ENCODE results near the gene OSBPL9. TPM values are rescaled to one million over a fixed set of nuclear protein-coding genes. Genes with fewer than 3 reads are reported as not detected.

The OSBPL9 gene
- total RNA-seq, 2 experiments from 2014 or later, result 58.6 to 87.8 TPM

DNA sequence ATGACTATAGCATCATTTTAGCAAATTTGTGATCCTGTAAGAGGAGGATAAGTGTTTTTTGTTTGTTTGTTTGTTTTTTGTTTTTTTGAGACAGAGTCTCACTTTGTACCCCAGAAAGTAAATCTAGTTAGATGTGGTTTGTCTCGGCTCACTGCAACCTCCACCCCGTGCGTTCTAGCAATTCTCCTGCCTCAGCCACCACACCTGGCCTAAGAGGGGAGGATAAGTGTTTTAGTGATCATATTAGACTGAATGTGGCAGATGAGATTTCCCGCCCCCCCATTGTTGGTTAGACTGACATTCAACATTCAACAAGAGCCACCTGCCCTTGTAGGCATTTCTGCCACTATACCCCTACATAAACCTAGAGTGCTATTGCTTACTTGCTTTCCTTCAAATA is 98.5 kb downstream of the OSBPL9 start:
- H4K20me1 ChIP-seq (ENCODE audit: insufficient read depth, low read length), result no peaks in the 10 kb centered on the region
- H3K79me2 ChIP-seq (ENCODE audit: insufficient read depth, low read depth, low read length), result no peaks in the 10 kb centered on the region
- H3K4me1 ChIP-seq (ENCODE audit: insufficient read depth, low read length, poor library complexity, severe bottlenecking), result no peaks in the 10 kb centered on the region
- CTCF ChIA-PET (ENCODE audit: unreplicated experiment), result no interaction called here
- no peak overlapping the region for H3K27ac ChIP-seq (ENCODE audit: low read depth, low read length, poor library complexity, severe bottlenecking)
- POLR2A ChIA-PET, result interaction anchor here (1.3 kb wide), 1 partner anchor 228 kb away, joined by 3 read pairs; no protein-coding TSS in a partner anchor
- no peak overlapping the region for H3K4me2 ChIP-seq (ENCODE audit: low read length)
- H3K4me3 ChIP-seq (ENCODE audit: low read depth, low read length, poor library complexity, severe bottlenecking), result no peak overlapping the region
- TF ChIP-seq EZH2phosphoT487 (IDR thresholded peaks at IDR 0.05; ENCODE audit: borderline replicate concordance, low read depth, low read length), result no peak
- TF ChIP-seq, protein P1, sequence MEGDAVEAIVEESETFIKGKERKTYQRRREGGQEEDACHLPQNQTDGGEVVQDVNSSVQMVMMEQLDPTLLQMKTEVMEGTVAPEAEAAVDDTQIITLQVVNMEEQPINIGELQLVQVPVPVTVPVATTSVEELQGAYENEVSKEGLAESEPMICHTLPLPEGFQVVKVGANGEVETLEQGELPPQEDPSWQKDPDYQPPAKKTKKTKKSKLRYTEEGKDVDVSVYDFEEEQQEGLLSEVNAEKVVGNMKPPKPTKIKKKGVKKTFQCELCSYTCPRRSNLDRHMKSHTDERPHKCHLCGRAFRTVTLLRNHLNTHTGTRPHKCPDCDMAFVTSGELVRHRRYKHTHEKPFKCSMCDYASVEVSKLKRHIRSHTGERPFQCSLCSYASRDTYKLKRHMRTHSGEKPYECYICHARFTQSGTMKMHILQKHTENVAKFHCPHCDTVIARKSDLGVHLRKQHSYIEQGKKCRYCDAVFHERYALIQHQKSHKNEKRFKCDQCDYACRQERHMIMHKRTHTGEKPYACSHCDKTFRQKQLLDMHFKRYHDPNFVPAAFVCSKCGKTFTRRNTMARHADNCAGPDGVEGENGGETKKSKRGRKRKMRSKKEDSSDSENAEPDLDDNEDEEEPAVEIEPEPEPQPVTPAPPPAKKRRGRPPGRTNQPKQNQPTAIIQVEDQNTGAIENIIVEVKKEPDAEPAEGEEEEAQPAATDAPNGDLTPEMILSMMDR (conservative IDR thresholded peaks at IDR 0.05; ENCODE audit: low read length), result no peak
- no peaks in the 10 kb centered on the region for H3K36me3 ChIP-seq (ENCODE audit: insufficient read depth, low read length)
- no peaks in the 10 kb centered on the region for H3K9me2 ChIP-seq (ENCODE audit: insufficient read depth, low read length)
- H2AFZ ChIP-seq (ENCODE audit: low read length), result no peak overlapping the region
- H3K9me3 ChIP-seq (ENCODE audit: low read length), result no peaks in the 10 kb centered on the region
- intact Hi-C loops (cut with micrococcal nuclease; ENCODE audit: unreplicated experiment), result no loop called here
- DNase-seq (ENCODE audit: low spot score), result no peak
- no TSS peak for BruUV-seq (replicated peaks)

DNA sequence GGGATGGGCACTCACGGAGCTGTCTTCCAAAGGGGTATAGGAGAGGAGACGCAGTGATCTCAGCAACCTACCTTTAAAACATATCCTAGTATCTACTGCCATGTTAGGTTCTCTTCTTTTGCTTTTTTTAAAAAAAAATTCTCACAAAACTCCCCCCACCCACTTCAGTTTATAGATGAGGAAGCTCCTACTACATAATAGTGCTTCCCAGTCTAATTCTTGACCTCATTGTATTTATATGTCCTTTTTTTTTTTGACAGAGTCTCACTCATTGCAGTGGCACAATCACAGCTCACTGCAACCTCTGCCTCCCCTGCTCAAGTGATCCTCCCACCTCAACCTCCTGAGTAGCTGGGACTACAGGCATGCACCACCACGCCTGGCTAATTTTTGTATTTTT is 99.9 kb downstream of the OSBPL9 start:
- H4K20me1 ChIP-seq (ENCODE audit: insufficient read depth, low read length), result no peaks in the 10 kb centered on the region
- no peak for TF ChIP-seq EZH2phosphoT487 (IDR thresholded peaks at IDR 0.05; ENCODE audit: borderline replicate concordance, low read depth, low read length)
- TF ChIP-seq, protein P1 (conservative IDR thresholded peaks at IDR 0.05; ENCODE audit: low read length), result no peak
- H3K4me1 ChIP-seq (ENCODE audit: insufficient read depth, low read length, poor library complexity, severe bottlenecking), result no peaks in the 10 kb centered on the region
- DNase-seq (ENCODE audit: low spot score), result no peak
- intact Hi-C loops (cut with micrococcal nuclease; ENCODE audit: unreplicated experiment), result no loop called here
- H3K9me2 ChIP-seq (ENCODE audit: insufficient read depth, low read length), result no peaks in the 10 kb centered on the region
- no peak overlapping the region for H2AFZ ChIP-seq (ENCODE audit: low read length)
- H3K36me3 ChIP-seq (ENCODE audit: insufficient read depth, low read length), result no peaks in the 10 kb centered on the region
- H3K9me3 ChIP-seq (ENCODE audit: low read length), result no peaks in the 10 kb centered on the region
- no peaks in the 10 kb centered on the region for H3K79me2 ChIP-seq (ENCODE audit: insufficient read depth, low read depth, low read length)
- no peak overlapping the region for H3K27ac ChIP-seq (ENCODE audit: low read depth, low read length, poor library complexity, severe bottlenecking)
- POLR2A ChIA-PET, result no interaction called here
- no peak overlapping the region for H3K4me2 ChIP-seq (ENCODE audit: low read length)
- BruUV-seq (replicated peaks), result no TSS peak
- no peak overlapping the region for H3K4me3 ChIP-seq (ENCODE audit: low read depth, low read length, poor library complexity, severe bottlenecking)
- CTCF ChIA-PET (ENCODE audit: unreplicated experiment), result no interaction called here

DNA sequence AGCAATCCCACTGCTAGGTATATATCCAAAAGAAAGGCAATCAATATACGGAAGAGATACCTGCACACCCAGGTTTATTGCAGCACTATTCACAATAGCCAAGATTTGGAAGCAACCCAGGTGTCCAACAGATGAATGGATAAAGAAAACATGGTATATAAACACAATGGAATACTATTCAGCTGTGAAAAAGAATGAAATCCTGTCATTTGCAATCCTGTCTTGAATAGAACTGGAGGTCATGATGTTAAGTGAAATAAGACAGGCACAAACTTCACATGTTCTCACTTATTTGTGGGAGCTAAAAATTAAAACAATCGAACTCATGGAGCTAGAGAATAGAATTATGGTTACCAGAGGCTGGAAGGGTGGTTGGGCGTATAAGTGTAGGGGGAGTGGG is 101.0 kb downstream of the OSBPL9 start:
- no peaks in the 10 kb centered on the region for H3K9me3 ChIP-seq (ENCODE audit: low read length)
- no peak overlapping the region for H3K4me3 ChIP-seq (ENCODE audit: low read depth, low read length, poor library complexity, severe bottlenecking)
- intact Hi-C loops (cut with micrococcal nuclease; ENCODE audit: unreplicated experiment), result no loop called here
- BruUV-seq (replicated peaks), result no TSS peak
- H4K20me1 ChIP-seq (ENCODE audit: insufficient read depth, low read length), result no peaks in the 10 kb centered on the region
- no peaks in the 10 kb centered on the region for H3K79me2 ChIP-seq (ENCODE audit: insufficient read depth, low read depth, low read length)
- ChIA-PET POLR2A (interaction anchor here (0.6 to 0.7 kb wide), 2 partner anchors 73 to 132 kb away, joined by 3 read pairs; no protein-coding TSS in a partner anchor), CTCF (ENCODE audit: unreplicated experiment) (interaction anchor here (0.5 kb wide), 1 partner anchor 689 kb away, joined by 5 read pairs; no protein-coding TSS in a partner anchor)
- no peak for TF ChIP-seq EZH2phosphoT487 (IDR thresholded peaks at IDR 0.05; ENCODE audit: borderline replicate concordance, low read depth, low read length)
- TF ChIP-seq, protein P1 (conservative IDR thresholded peaks at IDR 0.05; ENCODE audit: low read length), result no peak
- no peak overlapping the region for H3K4me2 ChIP-seq (ENCODE audit: low read length)
- no peak for DNase-seq (ENCODE audit: low spot score)
- H2AFZ ChIP-seq (ENCODE audit: low read length), result no peak overlapping the region
- no peak overlapping the region for H3K27ac ChIP-seq (ENCODE audit: low read depth, low read length, poor library complexity, severe bottlenecking)
- H3K4me1 ChIP-seq (ENCODE audit: insufficient read depth, low read length, poor library complexity, severe bottlenecking), result no peaks in the 10 kb centered on the region
- no peaks in the 10 kb centered on the region for H3K9me2 ChIP-seq (ENCODE audit: insufficient read depth, low read length)
- H3K36me3 ChIP-seq (ENCODE audit: insufficient read depth, low read length), result no peaks in the 10 kb centered on the region

Data from OCI-LY7 (cell line).